Erythroblast (primary cell): Measurements from ENCODE around the gene SMARCC2.

Experiments
- GATA1 ChIP-seq: IDR thresholded peaks from 2 replicates; pipeline ENCODE4 v1.6.1; 2011; ENCODE audit warnings: low read depth, mild to moderate bottlenecking, control low read depth, low read length, moderate library complexity
- POLR2A ChIP-seq: IDR thresholded peaks from 2 replicates; pipeline ENCODE4 v1.6.1; 2011; ENCODE audit warnings: mild to moderate bottlenecking, low read length

GRCh38 chr12:56143217-56143616 lies 46.1 kb downstream of the SMARCC2 start:
- TF ChIP-seq POLR2A (no peak), GATA1 (no peak)
